NB4 (cell line): Measurements from ENCODE around the gene SLC12A7.

ENCODE experiments used
- DNase-seq: peaks from one replicate; pipeline ENCODE4 v3.0.0; 2010; ENCODE audit warnings: low read depth
- H3K4me3 ChIP-seq: one replicate; pipeline ENCODE4 v1.5.1; 2011; ENCODE audit warnings: mild to moderate bottlenecking, low read depth, low read length, moderate library complexity
- CTCF ChIP-seq: IDR thresholded peaks from one replicate; pipeline ENCODE4 v1.5.1; 2012; ENCODE audit warnings: low read depth, low read length
- MAX ChIP-seq: IDR thresholded peaks from 2 replicates; pipeline ENCODE4 v1.6.1; 2011; ENCODE audit warnings: low read depth, low read length
- MYC ChIP-seq: IDR thresholded peaks from 2 replicates; pipeline ENCODE4 v1.6.1; 2011; ENCODE audit warnings: low read depth, low read length
- POLR2A ChIP-seq: IDR thresholded peaks from 2 replicates; pipeline ENCODE4 v1.6.1; 2011; ENCODE audit warnings: mild to moderate bottlenecking; ENCODE audit not compliant: insufficient read length; ENCODE audit errors: extremely low read depth

Gene SLC12A7

GRCh38 chr5:1048162-1048721 is 63.6 kb downstream of the SLC12A7 start:
- no peak overlapping the region for H3K4me3 ChIP-seq
- no peak for TF ChIP-seq CTCF
- DNase-seq = no peak

- H3K4me3 ChIP-seq = no peak overlapping the region
- no peak for TF ChIP-seq CTCF
- no peak for TF ChIP-seq POLR2A
- no peak for TF ChIP-seq MYC
- no peak for TF ChIP-seq MAX
- no peak for DNase-seq
Measured at GRCh38 chr5:1047332-1047965, 64.4 kb downstream of the SLC12A7 start.

- TF ChIP-seq CTCF = no peak
- TF ChIP-seq MAX = no peak
- TF ChIP-seq MYC = no peak
- TF ChIP-seq POLR2A = no peak
- no peak overlapping the region for H3K4me3 ChIP-seq
- DNase-seq = no peak
Measured at GRCh38 chr5:1045960-1046560, 65.8 kb downstream of the SLC12A7 start.

- H3K4me3 ChIP-seq = no peak overlapping the region
- DNase-seq = no peak
- no peak for TF ChIP-seq POLR2A
- no peak for TF ChIP-seq MAX
- no peak for TF ChIP-seq CTCF
- TF ChIP-seq MYC = no peak
Measured at GRCh38 chr5:1044117-1044516, 67.7 kb downstream of the SLC12A7 start.

GRCh38 chr5:1043327-1043726 is 68.5 kb downstream of the SLC12A7 start:
- no peak for DNase-seq
- TF ChIP-seq MYC = no peak
- no peak for TF ChIP-seq CTCF
- TF ChIP-seq POLR2A = no peak
- TF ChIP-seq MAX = no peak
- no peak overlapping the region for H3K4me3 ChIP-seq

GRCh38 chr5:1042626-1043025 is 69.2 kb downstream of the SLC12A7 start:
- no peak for TF ChIP-seq POLR2A
- no peak for TF ChIP-seq MAX
- TF ChIP-seq MYC = no peak
- TF ChIP-seq CTCF = no peak
- DNase-seq = no peak
- H3K4me3 ChIP-seq = no peak overlapping the region
